ENCODE measurements around the gene DOCK11.

DOCK11 gene

DNA sequence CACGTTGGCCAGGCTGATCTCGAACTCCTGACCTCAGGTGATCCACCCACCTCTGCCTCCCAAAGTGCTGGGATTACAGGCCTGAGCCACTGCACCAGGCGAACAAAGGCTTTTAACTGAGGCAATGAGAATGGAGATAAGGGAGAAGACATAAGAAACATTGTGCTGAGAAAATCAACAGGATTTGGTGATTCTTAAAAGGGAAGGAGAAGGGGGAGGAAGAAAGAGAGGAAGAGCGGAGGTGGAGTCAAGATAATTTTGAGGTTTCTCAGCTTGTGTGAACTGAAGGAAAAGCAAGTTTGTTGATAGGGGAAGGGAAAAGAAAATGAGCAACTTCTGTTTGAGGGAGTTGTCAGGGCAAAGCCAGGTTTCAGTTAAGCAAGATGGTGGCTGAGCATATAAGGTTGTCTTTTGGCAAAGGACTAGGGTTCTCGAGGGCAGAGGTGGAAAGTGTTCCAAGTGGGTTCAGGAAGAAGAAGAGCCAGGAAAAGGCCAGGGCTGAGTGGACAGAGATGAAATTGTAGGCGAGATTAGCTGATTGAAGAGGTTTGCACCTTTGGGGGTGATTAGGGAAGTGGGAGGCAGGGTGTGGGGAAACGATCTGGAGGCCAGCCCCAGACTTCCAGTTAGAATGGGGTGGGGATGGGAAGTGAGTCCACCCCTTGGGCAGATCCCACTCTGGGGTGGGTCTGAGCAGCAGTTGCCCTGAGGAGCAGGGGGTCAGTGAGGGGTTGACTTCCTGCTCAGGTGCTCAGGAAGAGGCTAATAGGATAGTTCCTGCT, 7.8 kb downstream of the DOCK11 start:
- no peak for FAIRE-seq

DNA sequence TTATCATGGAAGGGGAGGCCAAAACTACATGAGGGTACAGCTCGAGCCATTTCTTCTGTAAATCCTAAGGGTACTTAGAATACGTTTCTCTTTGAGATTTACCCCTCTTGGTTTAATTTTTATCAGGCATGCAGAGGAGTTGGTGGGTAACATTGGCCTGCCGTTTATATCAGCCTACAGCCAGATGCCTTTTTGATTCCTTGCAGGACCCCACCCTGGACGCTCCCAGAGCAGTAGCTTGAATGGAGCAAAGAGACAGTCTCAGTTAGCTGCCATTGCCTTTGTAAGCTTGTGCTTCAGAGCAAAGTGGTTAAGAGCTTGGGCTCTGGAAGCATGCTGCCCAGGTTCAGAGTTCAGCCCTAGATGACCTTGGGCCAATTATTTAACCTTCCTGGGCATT, 9.0 kb downstream of the DOCK11 start:
- no peak for FAIRE-seq

DNA sequence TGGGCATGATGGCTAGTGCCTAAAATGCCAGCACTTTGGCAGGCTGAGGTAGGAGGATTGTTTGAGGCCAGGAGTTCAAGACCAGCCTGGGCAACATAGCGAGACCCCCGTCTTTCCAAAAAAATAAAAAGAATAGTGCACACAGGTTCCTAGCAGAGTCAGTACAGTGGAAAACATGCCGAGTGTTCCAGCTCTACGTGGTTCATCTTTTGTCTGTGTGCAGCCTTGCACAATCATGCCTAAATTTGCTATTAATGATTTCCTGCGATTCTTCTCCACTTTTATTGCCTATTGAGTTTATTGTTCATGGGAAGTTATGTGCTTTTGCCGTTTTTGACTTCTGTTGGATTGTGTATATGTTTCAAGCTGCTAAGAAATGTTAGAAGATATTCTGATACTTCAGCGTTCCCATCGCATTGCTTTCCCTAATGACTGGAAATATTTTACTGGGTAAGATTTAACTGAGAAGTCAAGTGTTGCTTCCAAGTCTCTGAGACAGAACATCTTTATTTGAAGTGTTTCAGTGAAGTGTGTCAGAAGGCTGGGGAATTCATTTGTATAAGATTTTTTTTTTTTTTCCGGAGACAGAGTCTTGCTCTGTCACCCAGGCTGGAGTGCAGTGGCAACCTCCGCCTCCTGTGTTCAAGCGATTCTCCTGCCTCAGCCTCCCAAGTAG, 11.3 kb downstream of the DOCK11 start:
- no peak for FAIRE-seq

DNA sequence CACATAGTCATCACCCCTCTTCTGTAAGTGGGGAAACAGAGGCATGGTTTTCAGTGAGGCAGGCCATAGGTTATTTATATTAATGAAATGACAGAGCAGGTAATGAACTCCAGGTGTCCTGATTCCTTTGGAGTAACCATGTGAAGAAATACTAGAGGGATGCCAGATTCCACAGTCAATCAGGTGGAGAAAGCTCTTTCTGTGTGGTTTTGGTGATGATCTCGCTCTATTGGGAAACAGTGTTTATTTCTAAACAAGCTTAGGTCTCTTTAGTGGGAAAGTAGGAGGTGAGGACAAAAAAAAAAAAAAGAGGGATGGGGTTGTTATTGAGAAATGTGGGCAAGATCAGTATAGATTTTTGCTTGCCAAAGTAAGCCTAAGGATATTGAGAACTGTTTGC, 12.2 kb downstream of the DOCK11 start:
- no peak for FAIRE-seq

DNA sequence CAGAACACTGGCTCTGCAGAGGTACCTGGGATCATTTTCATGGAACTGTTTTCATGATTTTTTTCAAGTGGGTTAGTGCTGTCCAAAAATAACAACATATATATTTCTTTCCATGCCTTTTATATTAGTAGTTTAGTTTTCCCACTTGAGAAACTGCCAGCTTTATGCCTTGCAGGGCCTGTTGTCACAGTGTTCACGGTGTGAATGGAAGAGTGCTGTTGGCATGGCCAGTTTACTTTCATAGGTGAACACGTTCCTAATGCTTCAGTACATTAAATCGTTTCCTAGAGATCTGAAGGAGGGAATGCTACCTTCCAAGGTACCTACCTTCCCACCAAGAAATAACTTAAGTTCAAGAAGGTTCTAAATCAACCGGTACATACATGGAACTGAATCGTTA, 12.6 kb downstream of the DOCK11 start:
- no peak for FAIRE-seq

DNA sequence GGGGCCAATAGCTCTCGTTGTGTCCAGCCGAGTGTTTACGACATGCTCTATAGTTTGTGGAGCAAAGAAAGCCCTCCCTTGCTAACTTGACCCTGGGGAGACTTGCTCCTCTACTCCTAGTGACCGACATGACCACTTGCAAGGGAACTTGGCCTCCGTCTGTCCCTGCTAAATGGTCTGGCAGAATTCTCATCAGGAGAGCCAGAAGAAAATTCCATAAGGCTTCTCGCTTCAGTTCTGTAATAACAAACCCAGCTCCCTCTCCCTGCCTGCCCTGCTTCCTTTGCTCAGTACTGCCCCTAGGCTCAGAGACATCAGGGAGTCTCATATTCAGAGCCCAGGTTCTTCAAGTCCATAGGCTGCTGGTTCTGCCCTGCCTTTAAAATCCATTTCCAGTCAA, 13.0 kb downstream of the DOCK11 start:
- FAIRE-seq = no peak

DNA sequence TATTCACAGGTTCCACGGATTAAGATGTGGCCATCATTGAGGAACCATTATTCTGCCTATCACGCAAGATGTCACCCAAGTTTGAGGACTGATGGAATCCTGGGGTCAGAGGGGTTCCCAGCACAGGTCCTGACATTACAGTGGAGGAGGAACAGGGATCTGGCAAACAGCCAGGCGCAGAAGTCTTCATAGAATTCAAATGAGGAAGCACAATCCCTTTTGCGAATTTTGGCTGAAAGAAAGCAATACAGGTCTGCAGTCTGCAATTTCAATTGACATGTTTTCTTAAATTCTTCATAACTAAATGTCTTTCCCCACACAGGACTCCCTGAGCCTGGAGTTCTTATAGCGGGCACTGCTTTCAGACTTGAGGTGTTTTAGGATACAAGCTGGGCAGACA, 14.5 kb downstream of the DOCK11 start:
- no peak for FAIRE-seq

DNA sequence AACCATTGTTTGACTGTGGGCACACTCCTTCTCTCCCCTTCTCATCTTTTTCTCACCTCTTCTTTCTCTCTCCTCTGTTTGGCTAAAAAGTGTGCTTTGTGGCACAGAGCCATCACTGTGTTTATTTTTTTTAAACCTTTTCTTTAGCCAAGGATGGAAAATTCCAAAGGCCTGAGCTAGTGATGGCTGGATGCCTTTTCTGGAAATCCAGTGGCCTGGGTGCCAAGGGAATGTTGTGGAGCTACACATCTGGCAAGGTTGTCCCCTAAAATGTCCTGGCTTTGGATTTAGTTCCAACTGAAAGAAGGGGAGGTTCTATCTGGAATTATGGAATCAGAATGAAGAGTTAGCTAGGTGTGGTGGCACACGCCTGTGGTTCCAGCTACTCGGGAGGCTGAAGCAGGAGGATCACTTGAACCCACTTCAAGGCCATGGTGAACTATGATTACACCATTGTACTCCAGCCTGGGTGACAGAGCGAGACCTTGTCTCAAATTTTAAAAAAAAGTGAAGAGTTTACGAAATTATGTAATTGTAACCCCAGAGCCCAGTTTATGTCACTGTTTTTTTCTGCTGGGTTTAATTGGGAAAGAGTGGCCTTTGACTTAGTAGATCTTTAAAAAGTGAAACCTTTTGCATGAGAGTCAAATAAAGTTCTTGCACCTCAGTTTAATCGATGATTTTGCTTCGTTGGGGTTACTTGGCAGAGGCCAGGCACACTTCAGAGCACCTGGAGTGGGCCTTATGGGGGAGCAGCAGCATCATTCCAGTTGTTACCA, 17.7 kb downstream of the DOCK11 start:
- FAIRE-seq = no peak

DNA sequence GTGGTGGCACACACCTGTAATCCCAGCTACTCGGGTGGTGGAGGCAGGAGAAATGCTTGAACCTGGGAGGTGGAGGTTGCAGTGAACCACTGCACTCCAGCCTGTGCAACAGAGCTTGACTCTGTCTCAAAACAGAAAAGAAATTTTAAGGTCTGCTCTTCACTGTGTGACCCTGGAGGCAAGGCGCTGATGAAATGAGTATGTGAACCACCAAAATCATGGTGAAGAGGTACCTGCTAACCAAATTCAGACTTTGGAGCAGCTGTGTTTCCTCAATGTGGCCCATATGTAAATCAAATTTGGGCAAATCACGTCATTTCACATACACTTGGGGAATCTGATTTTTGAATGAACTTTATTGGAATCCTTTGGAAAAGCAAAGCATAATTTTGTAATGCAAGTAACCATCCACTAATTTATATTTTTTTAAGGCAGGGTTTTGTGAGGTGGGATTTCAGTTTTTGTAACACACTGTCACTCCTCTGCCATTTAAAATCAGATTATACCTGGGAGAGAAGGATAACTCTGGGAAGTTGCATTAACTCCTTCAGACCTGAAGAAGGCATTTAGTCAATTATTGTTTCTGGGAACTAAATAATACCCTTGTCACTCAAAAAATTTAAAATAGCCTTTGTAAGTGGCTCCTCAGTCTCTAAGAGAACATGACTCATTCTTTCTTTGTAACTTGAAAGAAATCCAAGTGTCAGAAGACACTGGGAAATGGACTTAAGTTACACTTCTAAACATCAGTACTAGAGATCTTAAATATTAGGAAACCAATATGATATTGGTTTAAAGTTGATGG, 24.0 kb downstream of the DOCK11 start:
- FAIRE-seq = no peak

DNA sequence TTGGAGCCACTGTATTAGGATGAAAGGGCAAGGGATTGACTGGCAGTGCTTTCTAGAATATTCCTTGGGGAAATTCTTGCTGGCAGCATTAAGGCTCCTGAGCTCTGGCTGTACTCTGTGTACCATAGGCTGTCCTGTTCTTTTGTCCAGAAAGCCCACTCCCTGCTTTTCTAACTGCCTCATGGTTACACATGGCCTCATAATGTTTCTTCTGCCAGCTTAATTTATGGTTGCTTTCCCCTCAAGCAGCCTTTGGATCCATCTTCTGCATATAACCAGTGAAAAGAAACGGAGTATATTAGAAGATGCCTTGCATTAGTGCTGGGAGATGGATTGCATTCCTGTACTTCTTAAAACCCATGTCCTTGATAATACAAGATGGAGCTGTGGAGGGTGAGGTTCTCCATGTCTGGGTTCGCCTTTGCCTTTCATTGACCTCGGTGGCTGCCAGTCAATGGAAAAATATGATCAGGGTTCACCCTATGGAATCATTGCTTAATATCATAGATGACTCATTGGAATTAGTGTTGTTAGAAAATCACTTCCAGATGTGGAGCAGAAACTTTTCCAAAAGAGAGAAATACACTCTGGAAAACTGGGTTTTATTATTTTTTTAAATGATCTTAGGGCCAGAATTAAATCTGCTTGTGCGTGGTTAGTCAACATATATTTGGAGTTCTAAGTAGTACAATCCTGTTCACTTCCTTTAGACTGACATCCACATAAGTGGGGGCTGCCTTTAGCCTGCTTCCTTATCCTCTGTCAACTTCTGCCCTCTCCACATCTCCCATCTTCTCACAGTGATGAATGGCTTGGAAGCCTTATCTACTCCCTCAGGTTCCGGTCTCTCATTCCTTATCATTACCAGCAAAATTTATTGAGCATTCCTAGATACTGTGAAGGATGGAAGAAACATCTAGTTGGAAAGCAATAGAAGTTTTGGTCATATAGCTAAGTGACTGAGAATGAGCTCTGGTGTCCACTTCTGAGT, 24.9 kb downstream of the DOCK11 start:
- FAIRE-seq = no peak

DNA sequence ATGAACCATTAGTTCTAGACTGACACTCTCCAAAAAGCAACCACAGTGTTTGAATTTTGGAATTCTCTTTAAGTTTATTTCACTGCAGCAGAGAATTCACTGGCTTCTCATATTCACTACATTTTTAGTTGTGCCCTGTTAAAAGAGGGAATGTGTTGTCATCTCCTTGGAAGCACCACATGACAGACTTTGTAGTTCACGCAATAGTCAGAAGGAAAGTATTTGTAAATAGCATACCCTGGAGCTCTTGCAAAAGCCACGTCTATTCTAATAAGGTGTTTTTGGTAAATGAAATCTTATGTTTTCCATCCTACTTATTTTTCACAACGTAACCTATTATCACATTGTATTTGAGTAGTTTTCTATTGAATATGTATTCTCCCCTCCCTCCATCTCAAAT, 25.8 kb downstream of the DOCK11 start:
- no peak for FAIRE-seq

DNA sequence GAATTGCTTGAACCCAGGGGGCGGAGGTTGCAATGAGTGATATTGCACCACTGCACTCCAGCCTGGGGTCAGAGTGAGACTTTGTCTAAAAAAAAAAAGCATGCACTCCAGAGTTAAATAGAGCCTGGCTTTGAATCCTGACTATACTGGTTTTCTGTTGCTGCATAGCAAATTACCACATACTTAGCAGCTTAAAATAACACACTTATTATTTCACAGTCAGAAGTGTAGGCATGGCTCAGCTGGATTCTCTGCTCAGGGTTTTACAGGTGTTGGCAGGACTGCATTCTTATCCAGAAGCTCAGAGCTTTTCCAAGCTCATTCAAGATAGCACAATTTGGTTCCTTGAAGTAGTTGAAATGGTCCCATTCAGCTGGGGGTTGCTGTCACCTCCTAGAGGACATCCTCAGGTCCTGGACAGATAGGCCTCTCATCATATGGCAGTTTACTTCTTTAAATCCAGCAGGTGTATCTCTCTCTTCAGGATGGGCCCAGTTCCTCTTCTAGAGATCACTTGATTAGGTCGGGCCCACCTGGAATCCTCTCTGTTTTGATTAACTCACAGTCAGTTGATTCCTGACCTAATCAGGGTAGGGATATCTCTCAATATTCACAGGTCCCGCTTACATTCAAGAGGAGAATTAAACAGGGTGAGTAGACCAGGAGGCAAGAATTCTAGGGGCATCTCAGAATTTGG, 26.8 kb downstream of the DOCK11 start:
- FAIRE-seq = no peak

DNA sequence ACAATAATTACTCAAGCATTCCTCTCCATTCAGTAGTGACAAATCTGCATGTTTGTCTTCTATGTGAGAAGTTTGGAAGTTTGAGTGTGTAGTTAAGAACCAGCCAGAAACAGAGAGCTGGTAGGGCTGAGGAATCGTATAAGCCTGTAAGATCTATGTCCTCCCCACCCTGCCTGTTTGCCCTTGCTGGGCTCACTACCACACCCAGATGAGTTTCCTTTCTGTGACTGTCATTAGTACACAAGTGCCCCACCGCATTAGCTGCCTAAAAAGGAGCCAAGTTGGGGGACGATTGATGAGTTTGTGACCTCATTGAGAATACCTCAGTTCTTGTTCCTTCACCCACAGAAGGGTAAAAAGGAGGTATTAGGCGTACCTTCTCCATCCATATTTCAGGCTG, 28.3 kb downstream of the DOCK11 start:
- no peak for FAIRE-seq

DNA sequence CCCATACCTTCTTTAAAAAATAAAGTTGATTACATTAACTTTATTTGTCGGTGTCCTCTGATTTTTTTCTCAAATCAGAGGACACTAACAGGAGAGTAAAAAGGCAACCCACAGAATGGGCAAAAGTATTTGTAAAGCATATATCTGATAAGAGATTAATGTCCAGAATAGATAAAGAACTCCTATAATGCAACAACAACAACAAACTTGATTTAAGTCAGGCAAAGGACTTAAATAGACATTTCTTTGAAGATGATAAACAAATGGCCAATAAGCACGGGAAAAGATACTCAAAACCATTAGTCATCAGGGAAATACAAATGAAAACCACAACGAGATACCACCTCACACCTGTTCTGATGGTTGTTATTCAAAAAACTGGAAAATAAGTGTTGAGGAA, 28.7 kb downstream of the DOCK11 start:
- FAIRE-seq = no peak

DNA sequence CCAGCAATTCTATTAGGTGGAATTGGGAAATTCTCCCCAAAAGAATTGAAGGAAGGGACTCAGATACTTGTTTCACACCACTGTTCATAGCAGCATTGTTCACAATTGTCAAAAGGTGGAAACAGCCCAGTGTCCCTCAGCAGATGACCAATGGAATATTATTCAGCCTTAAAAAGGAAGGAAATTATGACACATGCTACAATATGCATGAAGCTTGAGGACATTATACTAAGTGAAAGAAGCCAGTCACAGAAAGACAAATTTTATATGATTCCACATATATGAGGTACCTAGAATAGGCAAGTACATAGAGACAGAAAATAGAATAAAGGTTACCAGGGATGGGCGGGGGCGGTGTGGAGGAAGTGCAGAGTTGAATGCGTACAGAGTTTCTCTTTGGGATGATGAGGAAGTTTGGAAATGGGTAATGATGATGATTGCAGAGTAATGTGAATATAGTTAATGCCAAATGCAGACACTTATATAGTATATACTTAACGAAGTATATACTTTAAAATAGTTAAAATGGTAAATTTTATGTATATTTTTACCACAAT, 29.6 kb downstream of the DOCK11 start:
- no peak for FAIRE-seq

DNA sequence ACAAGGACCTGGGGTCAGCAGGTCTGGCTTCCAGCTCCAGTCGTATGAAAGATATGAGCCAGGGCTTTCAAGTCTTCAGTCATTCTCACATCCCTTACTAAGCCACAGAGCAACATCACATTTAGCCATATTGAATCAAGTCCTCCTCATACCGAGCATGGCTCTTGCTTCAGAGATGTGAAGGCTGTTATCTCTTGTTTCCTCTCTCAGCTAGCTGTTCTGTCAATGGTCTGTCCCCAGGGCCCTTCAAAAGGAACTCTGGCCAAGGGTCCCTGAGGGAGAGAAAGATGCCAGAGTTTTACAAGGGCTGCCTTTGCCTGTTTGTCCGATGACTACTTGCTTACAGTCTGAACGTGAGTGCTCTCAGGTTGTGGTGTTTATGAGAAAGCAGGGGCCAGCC, 30.5 kb downstream of the DOCK11 start:
- FAIRE-seq = no peak

DNA sequence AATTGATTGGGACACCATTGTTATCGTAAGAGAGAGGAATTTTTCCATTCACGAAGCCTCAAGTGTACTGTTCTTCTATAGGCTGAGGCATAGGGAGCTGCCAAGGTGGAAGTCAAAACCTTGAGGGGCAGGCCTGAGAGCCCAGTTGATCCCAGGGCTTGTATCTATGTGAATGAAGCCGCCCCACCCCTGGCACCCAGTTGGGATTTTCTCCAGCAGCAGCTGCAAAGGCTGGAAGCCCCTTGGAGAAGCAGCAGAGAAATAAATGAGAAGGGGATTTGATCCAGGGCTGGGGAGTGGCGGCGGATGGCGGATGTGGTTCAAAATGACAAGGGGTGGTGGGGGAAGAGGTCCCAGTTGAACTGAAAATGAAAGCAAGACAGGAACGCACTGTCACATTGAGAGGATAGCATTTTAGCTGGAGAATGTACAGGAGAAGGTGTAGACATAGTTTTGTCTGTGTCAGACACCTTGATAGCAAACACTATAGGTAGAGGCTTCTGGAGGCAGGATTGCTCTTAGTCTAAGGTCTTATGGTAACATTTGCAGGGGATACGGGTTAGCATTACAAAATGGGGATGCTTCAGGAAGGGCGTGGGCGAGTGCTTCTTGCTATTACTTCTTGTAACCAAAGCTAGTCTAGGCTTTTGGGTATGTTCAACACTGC, 32.6 kb downstream of the DOCK11 start:
- no peak for FAIRE-seq

DNA sequence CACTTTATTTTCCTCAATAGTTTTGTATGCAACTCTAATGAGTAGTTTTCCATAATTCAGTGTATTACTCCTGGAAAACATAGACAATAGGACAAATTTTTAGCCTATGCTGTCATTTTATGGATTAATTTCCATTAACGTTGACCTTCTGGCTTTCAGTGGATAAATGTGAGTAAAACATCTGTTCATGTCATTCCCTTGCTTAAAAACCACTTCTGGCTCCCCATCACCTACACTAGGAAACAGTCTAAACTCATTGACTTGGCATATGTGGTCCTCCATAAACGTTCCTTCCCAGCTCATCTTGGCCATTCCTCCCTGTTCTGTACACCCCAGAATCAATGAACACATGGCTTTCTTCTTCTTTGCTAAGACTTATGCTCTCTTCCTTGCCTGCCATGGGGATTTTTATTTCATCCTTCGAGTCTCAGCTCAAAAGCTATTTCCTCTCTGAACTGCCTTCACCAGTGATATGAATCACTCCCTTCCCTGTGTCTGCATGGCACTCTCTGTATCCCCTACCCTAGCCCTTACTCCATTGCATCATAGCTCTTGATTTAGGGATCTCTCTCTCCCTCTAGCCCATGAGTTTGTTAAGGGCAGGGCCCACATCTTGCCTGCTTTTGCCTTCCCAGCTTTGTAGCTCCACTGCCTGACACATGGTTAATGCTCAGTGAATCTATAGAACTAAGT, 34.8 kb downstream of the DOCK11 start:
- no peak for FAIRE-seq

DNA sequence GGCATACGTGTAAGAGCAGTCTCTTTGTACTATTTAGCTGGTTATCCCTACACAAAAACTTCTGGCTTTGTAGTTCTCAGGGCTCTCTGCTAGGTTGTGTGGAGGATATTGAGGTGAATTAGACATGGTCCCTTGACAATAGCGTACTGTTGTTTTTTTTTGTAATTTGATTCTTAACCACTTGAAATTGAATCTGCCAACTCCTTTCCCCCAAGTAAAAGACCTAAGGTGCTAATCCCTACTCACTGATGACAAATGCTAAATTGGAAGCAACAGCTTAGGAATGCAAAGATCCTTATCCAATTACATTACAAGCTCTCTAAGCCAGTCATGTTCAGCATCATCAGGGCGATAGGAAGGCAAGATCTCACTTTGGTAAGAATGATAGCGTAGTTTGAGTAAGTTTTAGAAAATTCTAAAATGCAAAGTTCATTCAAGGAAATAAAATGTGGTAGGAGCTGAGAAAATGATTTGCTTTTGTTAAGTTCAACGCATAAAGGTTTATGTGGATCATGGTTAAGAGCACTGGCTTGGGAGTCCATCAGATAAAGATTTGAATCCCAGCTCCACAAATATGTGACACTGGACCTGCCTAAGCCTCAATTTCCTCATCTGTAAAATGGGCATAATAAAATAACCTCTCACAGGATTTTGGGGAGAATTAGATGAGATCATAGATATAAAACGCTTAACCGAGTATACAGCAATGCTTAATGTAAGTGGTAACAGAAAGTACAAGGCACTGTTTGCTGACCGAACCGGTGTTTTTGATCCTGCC, 39.3 kb downstream of the DOCK11 start:
- FAIRE-seq = no peak

Data from TTC549 (cell line).